H1 (cell line): ENCODE data around the gene TTBK2. TPM values are rescaled to one million over a fixed set of nuclear protein-coding genes. Genes with fewer than 3 reads are reported as not detected.

ENCODE experiments used
- ATF3 ChIP-seq: IDR thresholded peaks from 2 replicates; pipeline ENCODE4 v1.6.1; 2011; ENCODE audit warnings: low read depth, mild to moderate bottlenecking, low read length; ENCODE audit not compliant: insufficient read depth
- CBX5 ChIP-seq: fragments of 300-800, 300-1000 bp; sonication (generic); IDR thresholded peaks from 2 replicates; pipeline ENCODE4 v1.7.1; 2016; ENCODE audit warnings: antibody characterized with exemption, low read length, low read depth
- CBX8 ChIP-seq: fragments of 300-800, 300-1000 bp; sonication (generic); IDR thresholded peaks from 2 replicates; pipeline ENCODE4 v1.7.1; 2016; ENCODE audit warnings: low read depth, low read length, borderline replicate concordance
- CEBPB ChIP-seq: IDR thresholded peaks from 2 replicates; pipeline ENCODE4 v1.6.1; 2012; ENCODE audit warnings: low read depth, low read length
- CHD2 ChIP-seq: IDR thresholded peaks from 2 replicates; pipeline ENCODE4 v1.6.1; 2012; ENCODE audit warnings: low read length, improper control_type of control experiment
- JUND ChIP-seq: IDR thresholded peaks from 2 replicates; pipeline ENCODE4 v1.6.1; 2011; ENCODE audit warnings: mild to moderate bottlenecking, improper control_type of control experiment, low read length
- NANOG ChIP-seq: IDR thresholded peaks from 2 replicates; pipeline ENCODE4 v1.6.1; 2011; ENCODE audit warnings: low read length, low read depth, mild to moderate bottlenecking, inconsistent platforms; ENCODE audit not compliant: insufficient read depth, poor library complexity, severe bottlenecking
- NRF1 ChIP-seq: IDR thresholded peaks from 2 replicates; pipeline ENCODE4 v1.6.1; 2011; ENCODE audit warnings: mild to moderate bottlenecking, low read depth, low read length, improper control_type of control experiment
- POLR2AphosphoS5 ChIP-seq: IDR thresholded peaks from 2 replicates; pipeline ENCODE4 v1.6.1; 2011; ENCODE audit warnings: low read depth, low read length
- SIN3A ChIP-seq, 2 experiments: IDR thresholded peaks in 1 of 2; conservative IDR thresholded peaks in 1 of 2; 2 replicates each; pipeline ENCODE4 v1.6.1; 2011 to 2012; ENCODE audit warnings: low read length in 2 of 2, improper control_type of control experiment in 1 of 2, low read depth in 1 of 2, mild to moderate bottlenecking in 1 of 2
- SIX5 ChIP-seq: IDR thresholded peaks from 2 replicates; pipeline ENCODE4 v1.6.1; 2011; ENCODE audit warnings: mild to moderate bottlenecking, low read depth, low read length
- SRF ChIP-seq: IDR thresholded peaks from 2 replicates; pipeline ENCODE4 v1.6.1; 2011; ENCODE audit warnings: mild to moderate bottlenecking, low read depth, low read length, moderate library complexity
- TAF1 ChIP-seq: IDR thresholded peaks from 2 replicates; pipeline ENCODE4 v1.6.1; 2011; ENCODE audit warnings: mild to moderate bottlenecking, low read depth, low read length
- TCF12 ChIP-seq: IDR thresholded peaks from 2 replicates; pipeline ENCODE4 v1.6.1; 2011; ENCODE audit warnings: low read depth, mild to moderate bottlenecking, low read length
- polyA plus RNA-seq, 7 experiments: library from polyadenylated mRNA; depleted of rRNA in 3 of 7; stranded (reverse) in 5 of 7; unstranded in 2 of 7; fragments of >200 nt in 5 of 7; fragments of 200-250 nt in 2 of 7; gene quantifications; 1 replicate in 5 of 7; 2 replicates in 1 of 7; 4 replicates in 1 of 7; pipeline versions ENCODE4 v1.2.1 to v1.2.3, GENCODE V29; 2011 to 2013; ENCODE audit warnings: missing spikeins in 2 of 7, mixed read lengths in 2 of 7
- total RNA-seq: library from RNA; stranded (reverse); fragmentation: NEBNext Ultra II Directional; extraction: Animal tissue kit (Norgen Biotek cat#: 25700); gene quantifications from 2 replicates; pipeline ENCODE4 v1.2.1, GENCODE V29; 2021
- TF ChIP-seq, protein P1 (sequence below): IDR thresholded peaks from 2 replicates; pipeline ENCODE4 v1.6.1; 2011; ENCODE audit warnings: low read length, improper control_type of control experiment

The TTBK2 gene
- total and polyA plus RNA-seq, 2 of the 8 experiments (the other 6 are each of a cell fraction or from before 2014, with no cell fraction given): 2.7 to 18.2 TPM

DNA sequence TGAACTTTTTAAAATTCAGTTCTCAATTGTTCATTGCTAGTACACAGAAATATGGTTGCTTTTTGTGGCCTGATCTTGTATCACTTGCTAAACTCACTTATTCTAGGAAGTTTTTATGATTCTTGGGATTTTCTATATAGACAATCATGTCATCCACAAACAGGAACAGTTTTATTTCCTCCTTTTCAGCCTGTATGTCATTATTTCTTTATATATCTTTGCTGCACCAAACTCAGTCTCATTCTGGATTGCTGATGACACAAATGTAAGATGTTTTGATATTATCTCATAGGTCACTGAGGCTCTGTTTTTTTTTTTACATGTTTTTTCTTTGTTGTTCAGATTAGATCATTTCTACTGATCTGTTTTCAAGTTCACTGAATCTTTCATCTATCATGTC, 71.7 kb downstream of the TTBK2 start (continued):
- TF ChIP-seq NANOG (no peak), SRF (no peak), SIX5 (no peak), TCF12 (no peak), CHD2 (no peak), TAF1 (no peak), POLR2AphosphoS5 (no peak), JUND (no peak), NRF1 (no peak), CBX5 (no peak), CEBPB (no peak), ATF3 (no peak), CBX8 (no peak), SIN3A (conservative IDR thresholded peaks at IDR 0.05 in 1 of 2, IDR thresholded peaks at IDR 0.05 in 1 of 2; ENCODE audit: low read depth in 1 of 2, low read length in 2 of 2) (no peak)
- TF ChIP-seq, protein P1, sequence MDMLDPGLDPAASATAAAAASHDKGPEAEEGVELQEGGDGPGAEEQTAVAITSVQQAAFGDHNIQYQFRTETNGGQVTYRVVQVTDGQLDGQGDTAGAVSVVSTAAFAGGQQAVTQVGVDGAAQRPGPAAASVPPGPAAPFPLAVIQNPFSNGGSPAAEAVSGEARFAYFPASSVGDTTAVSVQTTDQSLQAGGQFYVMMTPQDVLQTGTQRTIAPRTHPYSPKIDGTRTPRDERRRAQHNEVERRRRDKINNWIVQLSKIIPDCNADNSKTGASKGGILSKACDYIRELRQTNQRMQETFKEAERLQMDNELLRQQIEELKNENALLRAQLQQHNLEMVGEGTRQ: no peak
